DMS153 treated with DMSO at 0.1 percent for 48 hours (cell line): Measurements from ENCODE around the gene REPS2.

Experiments
- DNase-seq: peaks from one replicate; lab custom pipeline; 2025; ENCODE audit not compliant: unreplicated experiment; lab: John Stamatoyannopoulos, UW

Gene REPS2

DNA sequence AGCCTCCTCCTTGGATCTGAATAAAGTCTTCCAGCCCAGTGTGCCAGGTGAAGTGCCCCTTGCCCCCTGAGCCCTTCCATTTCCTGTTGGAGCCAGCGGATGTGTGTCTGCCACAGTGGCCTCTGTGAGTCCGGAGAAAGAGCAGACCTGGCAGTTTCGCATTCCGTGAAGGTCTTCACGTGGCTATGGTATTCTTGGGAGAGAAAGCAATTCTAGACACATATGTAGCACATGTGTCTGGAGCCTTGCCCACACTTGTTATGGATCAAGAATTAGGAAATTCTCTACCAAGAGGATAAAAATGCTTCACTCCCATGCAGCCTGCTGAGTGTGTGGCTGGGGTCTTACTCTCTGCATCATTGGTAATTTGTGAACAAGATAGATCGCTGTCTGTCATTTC, 130.9 kb downstream of the REPS2 start:
- DNase-seq = no peak

DNA sequence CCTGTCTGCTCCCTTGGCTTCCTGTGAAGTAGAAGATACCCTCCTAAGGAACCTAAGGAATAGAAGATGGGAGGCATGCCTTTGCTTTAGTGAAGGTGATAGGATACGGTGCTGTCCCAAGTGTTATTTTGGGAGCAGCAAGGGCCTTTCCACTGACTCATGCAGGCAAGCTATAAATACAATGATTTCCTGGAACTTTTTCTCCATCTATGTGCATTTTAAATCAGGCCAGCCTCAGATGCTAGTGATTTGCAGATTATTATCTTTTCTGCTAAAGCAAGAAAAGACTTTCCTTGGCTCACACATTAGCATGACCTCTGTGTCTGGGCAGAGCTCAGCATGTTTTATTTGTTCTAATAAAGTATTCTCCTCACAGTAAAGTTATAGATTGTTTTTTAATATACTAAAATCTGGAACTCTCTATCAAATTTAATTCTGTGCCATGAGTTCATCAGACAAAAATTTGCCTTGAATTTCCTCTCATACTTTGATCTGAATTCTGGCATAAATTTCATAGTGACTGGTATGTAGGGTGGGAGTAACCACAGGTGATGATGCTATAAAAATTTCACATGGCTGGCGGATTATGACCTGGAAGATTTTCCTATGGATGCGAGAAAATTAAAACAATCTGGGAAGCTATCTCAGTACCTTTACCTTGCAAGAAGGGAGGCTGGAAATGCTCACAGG, 131.7 kb downstream of the REPS2 start:
- DNase-seq = no peak

GRCh38 chrX:17081511-17081910, 135.1 kb downstream of the REPS2 start:
- DNase-seq = no peak

DNA sequence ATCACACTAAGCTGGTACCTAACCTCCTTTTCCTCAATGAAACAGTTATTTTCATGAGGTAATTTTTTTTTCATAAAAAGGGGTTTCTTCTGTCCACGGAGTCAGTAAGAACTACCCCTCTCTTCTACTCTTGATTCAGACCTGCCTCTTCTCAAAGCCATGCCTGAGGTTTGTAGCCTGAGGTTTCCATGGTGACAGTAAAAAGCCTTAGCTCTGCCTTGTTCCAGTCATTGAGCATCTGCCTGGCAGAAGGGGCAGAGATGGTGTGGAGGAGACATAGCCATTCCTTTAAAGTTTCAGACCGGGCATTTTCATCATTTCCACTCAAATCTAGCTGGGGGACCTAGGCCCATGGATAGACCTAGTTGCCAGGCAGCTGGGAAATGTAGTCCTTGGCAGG, 135.5 kb downstream of the REPS2 start:
- DNase-seq = no peak

DNA sequence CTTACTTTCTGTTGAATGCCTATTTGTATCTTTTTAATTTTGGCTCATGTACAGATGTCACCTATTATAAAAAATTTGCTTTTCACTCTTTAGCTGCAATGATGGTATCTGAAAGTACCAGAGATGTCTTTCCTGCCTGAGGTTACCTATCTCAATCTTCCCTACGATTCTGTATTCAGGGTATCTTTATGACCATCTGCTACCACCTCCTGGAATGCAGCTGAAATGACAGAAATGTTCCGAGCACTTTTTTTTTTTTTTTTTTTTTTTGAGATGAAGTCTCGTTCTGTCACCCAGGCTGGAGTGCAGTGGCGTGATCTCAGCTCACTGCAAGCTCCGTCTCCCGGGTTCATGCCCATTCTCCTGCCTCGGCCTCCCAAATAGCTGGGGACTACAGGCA, 136.4 kb downstream of the REPS2 start:
- no peak for DNase-seq

GRCh38 chrX:17086317-17086716, 139.9 kb downstream of the REPS2 start:
- no peak for DNase-seq

DNA sequence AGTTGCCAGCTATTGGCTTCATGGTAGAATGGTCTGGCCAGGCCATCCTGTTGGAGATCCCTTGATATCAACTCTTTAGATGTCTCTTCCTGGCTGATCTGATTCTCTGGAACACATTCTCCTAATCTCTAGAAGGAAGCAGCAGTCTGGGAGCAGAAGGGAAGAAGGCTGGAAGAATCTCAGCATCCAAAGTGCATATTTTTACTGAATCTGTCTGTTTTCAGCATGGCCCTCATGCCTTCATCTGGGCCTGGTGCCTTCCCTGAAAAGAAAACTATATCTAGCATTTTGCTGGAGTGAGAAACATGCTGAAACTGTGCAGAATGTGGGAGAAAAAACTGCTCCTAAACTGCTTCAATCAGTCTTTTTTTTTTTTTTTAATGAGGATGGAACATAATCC, 148.7 kb downstream of the REPS2 start:
- no peak for DNase-seq

DNA sequence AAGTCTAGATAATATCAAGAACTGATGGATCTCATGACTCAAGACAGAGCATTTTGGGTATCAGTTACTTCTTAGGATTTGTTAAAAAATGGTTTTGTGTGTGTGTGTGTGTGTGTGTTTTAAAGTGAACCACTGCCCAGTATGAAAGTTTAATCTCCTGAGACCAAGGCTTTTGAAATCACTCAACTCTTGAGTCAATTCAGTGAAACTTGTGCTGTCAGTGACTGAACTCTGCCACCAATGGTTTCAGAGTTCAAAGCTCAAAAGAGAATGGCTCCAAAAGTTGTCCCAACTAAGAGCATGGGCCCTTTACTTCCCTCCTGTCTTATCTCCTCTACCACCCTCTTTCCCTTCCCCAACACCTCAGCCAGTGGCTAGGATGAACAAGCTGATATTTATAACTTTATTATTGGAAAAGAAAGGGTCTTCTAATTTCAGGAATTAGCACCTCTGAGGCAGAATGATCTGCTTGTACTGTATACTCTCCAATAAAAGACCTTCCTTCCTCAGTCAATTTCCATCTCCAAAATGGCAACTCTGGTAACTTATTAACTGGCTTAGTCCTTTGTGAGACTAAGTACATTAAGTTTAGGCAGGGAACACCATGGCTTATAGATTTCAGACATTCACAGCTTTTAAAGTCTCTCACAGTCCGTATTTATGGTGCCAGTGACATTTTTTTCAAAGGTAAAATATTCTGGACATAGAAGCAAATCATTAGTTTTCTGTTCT, 152.2 kb downstream of the REPS2 start:
- DNase-seq = no peak

DNA sequence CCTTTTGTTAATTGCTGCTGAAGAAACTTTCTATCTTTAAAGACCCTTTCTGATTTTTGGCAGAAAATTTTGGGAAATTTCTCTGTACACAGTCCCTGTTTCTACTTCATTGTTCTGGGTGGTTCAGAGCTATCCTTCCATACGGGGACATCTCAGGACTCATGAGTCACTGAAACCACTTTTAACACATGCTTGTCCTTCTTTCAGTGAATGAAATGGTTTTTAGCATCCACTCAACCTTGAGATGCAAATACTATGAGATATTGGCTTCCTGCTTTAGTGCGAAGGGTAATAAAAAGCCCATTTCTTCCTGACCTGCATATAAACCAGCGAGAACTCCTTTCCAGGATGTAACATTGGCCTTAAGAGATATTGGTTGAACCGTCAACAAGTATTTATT, 158.0 kb downstream of the REPS2 start:
- no peak for DNase-seq

DNA sequence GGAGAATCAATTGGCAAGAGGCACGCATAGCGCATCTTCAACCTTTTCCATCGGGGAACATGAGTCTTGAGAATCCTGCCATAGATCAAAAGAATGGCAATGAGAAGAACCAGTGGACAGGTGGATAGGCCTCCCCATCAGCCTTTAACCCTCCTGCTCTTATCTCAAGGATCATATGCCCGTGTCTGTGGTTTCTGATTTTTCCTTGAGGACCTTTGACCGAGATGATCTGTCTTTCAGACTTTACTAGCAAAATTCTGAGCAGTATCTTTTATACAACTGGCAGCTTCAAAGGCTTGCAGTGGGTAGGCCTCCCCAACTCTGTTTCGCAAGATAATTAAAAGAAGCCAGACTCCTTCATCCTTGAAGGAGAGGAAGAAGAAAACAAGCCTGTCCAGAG, 174.4 kb downstream of the REPS2 start:
- DNase-seq = no peak

GRCh38 chrX:17154001-17154400, 207.5 kb downstream of the REPS2 start:
- no peak for DNase-seq

DNA sequence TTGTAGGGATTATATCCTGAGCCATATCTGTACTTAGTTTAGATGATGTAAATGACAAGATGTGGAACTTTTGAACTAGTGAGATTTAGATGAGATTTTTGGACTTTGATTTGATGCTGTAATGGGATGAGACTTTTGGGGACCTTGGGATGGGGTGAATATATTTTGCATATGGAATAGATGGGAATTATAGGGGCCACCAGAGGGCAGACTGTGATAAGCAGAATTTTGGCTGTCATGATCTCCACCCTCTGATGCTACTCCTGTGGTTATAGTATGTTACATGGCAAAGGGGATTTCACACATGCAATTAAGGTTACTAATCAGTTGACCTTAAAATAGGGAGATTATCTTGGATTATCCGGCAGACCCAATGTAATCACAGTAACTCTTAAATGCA, 214.5 kb downstream of the REPS2 start:
- DNase-seq = no peak

GRCh38 chrX:17161991-17162390, 215.5 kb downstream of the REPS2 start:
- no peak for DNase-seq

GRCh38 chrX:17164079-17164478, 217.6 kb downstream of the REPS2 start:
- DNase-seq = no peak

DNA sequence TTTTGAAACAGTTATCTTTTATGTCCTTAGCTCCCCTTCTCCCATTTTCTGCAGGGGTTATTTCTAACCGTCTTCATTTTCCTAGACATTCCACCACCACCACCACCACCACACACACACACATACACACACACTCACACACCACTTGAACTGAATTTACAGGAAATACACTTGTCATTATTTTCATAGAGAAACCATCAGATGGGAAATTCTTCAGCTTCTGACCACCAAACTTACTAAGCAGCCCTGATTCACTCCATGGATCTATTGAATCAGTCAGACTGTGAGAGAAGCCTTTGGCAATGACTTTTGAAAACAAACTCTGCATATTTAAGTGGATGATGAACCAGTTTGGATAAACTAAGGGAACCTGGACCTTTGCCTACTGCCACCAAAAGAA, 218.5 kb downstream of the REPS2 start:
- DNase-seq = no peak

DNA sequence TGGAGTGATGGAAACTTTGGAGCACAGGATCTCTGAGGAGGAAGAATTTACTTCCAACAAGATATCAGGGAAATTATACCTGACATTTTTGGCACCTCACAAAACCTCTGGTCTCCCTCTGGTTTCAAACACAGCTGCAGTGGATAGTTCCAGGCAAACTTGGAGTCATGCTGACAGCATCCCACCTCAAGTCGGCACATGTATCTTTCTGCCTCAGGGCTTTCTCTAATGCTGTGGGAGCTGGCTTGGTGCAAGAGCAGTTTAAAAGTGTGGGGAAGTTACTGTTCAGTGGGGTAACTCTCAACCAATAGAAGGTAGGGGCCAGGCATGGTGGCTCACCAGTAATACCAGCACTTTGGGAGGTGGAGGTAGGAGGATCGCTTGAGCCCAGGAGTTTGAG, 221.5 kb downstream of the REPS2 start:
- no peak for DNase-seq

GRCh38 chrX:17170973-17171372, 224.5 kb downstream of the REPS2 start:
- no peak for DNase-seq

- no peak for DNase-seq
Measured at GRCh38 chrX:17174671-17175070, 228.2 kb downstream of the REPS2 start.

- no peak for DNase-seq
Measured at GRCh38 chrX:17182317-17182716, 235.9 kb downstream of the REPS2 start.

DNA sequence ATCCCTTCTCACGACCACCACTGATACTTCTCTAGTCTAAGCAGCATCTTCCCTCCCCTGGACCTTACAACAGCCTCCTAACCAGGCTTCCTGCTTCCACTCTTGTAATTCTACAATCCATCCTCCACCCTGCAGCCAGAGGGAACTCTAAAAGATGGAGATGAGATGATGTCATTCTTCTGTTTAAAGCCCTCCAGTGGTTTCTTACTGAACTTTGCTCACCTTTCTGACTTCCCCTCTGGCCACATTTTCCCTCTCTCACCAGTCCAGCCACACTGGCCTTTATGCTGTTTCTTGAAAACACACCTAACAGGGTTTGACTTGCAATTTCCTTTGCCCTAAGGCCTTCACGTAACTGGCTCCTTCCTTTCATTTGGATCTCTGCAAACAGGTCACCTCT, 237.1 kb downstream of the REPS2 start:
- DNase-seq = no peak

DNA sequence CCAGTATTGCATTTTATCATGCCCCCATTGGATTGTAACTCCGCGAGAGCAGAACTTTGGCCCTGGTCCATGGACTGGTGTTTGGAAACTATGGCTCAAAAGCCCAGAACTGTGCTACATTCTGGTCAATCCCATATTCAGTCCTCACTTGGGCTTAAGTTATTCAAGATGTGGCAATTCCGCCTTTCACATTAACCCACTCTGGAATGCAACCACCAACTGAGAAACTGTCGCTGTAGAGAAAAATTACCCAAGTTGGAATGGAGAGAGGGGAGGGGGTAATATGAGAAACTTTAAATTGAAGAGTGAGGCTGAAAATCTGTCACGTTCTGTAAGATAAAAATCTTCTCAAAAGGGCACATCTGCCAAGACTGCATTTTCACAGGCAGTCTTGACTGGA, 239.0 kb downstream of the REPS2 start:
- DNase-seq = no peak

GRCh38 chrX:17187136-17187756, 240.8 kb downstream of the REPS2 start:
- no peak for DNase-seq
